KOPT-K1 (cell line): ENCODE results near the gene CLK4.

Experiments
- H3K27ac ChIP-seq: fragments of 200-600 bp; sonication (generic); 2 replicates; pipeline ENCODE4 v1.5.1; 2016; ENCODE audit warnings: antibody characterized with exemption, mild to moderate bottlenecking, low read depth, low read length; ENCODE audit not compliant: poor library complexity, severe bottlenecking
- H3K36me3 ChIP-seq: fragments of 200-600 bp; sonication (generic); 2 replicates; pipeline ENCODE4 v1.5.1; 2017; ENCODE audit warnings: antibody characterized with exemption, mild to moderate bottlenecking, low read length, moderate library complexity; ENCODE audit not compliant: insufficient read depth
- H3K9me3 ChIP-seq: fragments of 200-600 bp; sonication (generic); 2 replicates; pipeline ENCODE4 v1.5.1; 2017; ENCODE audit warnings: antibody characterized with exemption, low read length, mild to moderate bottlenecking; ENCODE audit not compliant: insufficient read depth, poor library complexity, severe bottlenecking

The CLK4 gene

DNA sequence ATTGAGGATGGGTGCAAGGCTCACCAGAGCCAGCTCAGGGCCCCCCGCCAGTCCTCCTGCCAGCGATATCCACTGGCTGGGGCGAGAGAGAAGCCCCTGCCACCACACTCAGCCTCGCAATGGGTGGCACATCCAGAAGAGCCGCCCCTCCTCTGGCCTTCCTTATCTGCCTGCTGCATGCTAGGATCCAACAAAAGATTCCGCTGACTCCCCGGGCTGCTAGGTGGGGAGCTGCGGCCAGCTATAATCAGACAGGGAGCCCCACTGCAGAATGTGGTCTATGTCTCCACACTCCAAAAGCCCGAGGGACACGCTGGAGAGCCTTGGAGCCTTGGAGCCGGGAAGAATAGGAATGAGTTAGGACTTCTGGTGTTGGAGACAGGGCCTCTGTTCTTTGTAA is 69.4 kb downstream of the CLK4 start:
- Histone ChIP-seq H3K9me3 (no peaks in the 10 kb centered on the region), H3K36me3 (no peaks in the 10 kb centered on the region)

DNA sequence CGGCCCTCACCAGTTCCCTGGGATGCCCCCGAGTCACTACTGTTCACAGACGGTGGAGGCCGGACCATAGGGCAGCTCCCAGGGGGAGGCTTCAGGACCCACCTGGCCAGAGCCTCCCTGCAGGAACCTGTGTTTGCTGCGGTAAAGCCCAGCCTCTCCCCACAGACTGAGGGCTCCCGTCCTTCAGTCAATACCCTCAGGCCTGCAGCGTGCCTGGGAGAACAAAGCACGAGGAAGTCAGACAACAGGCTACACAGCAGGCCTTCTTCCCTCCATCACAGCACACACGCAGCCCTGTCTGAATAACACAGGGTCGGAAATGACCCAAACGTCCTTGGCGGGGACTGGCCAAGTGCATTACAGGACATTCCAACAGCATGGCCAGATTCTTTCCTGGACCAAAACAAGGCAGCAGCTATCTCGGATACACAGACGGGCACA is 71.1 kb downstream of the CLK4 start:
- no peak overlapping the region for H3K27ac ChIP-seq
- H3K9me3 ChIP-seq: no peaks in the 10 kb centered on the region
- no peaks in the 10 kb centered on the region for H3K36me3 ChIP-seq

More for the DNA sequence above, 69.4 kb downstream of the CLK4 start:
- H3K27ac ChIP-seq: no peak overlapping the region

DNA sequence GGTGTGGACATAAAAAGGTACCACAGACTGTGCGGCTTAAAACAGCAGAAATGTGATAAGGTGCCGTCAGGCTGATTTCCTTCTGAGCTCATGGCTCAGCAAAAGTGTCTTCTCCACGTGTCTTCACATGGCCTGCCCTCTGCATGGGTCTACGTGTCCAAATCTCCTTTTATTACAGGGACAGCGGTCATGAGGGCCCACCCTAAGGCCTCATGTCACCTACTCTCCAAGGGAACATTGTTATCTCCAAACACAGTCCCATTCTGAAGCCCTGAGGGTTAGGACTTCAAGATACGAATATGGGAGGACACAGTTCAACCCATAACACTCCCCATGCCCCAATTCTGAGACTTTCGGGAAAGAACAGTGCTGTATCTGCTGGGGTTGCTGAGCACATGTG is 71.8 kb downstream of the CLK4 start:
- Histone ChIP-seq H3K9me3 (no peaks in the 10 kb centered on the region), H3K36me3 (no peaks in the 10 kb centered on the region), H3K27ac (no peak overlapping the region)

DNA sequence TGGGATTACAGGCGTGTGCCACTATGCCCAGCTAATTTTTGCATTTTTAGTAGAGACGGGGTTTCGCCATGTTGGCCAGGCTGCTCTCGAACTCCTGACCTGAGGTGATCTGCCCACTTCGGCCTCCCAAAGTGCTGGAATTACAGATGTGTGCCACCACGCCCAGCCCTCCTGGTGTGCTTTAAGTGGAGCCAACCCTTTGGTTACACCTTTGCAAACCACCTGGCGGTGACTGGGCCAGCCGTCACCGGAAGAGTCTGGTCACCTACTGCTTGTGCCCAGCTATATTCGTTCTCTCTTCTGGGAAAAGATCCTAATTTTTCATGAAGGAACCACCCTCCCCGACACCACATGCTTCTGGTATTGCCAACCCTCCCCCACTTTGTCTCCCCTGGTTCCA is 72.5 kb downstream of the CLK4 start:
- no peaks in the 10 kb centered on the region for H3K36me3 ChIP-seq
- no peaks in the 10 kb centered on the region for H3K9me3 ChIP-seq
- no peak overlapping the region for H3K27ac ChIP-seq

DNA sequence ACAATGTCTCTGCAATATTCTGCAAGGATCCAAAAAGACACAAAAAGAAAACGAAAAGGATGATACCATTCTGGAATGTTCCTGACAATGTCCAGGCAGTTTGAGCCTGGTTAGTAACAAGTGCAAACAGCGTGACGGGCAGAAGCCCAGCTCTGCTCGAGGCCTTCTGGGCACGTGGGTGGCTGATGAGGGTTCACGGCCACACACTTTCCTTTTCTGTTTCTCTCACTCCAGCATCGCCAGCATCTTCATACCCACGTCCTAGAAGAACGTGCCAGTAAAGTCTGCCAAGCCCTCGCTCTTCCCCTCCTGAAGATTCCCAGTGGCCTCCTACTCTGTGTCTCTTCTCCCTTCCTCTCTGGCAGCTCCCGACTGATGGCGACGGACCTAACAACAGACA is 73.3 kb downstream of the CLK4 start:
- H3K36me3 ChIP-seq: no peaks in the 10 kb centered on the region
- no peaks in the 10 kb centered on the region for H3K9me3 ChIP-seq
- H3K27ac ChIP-seq: no peak overlapping the region
